ENCODE data around the gene TMEM44. TPM values are rescaled to one million over a fixed set of nuclear protein-coding genes. Genes with fewer than 3 reads are reported as not detected.

Gene TMEM44
- total RNA-seq, 2 experiments from 2014 or later: 6.2 to 7.1 TPM

Other genes with a start within 250 kb of the TMEM44 start
- 1 to 10 TPM; 1.3 TPM for gene GP5, start 234.2 kb downstream of the TMEM44 start, total RNA-seq
- gene ATP13A3, start 146.4 kb downstream of the TMEM44 start, total RNA-seq: 10 to 100 TPM; 76.8 to 77.8 TPM
- gene LSG1, start 38.8 kb upstream of the TMEM44 start, total RNA-seq: 10 to 100 TPM; 24.7 to 26.5 TPM
- 1 to 10 TPM; 4.3 TPM for gene FAM43A, start 52.5 kb upstream of the TMEM44 start, total RNA-seq